Measurements from ENCODE around the gene R3HCC1L.
"Not testable (repeated sequence)": the region's sequence is repeated elsewhere in the genome, so short reads cannot be mapped to it uniquely, and the experiment has no call there.

The R3HCC1L gene

DNA sequence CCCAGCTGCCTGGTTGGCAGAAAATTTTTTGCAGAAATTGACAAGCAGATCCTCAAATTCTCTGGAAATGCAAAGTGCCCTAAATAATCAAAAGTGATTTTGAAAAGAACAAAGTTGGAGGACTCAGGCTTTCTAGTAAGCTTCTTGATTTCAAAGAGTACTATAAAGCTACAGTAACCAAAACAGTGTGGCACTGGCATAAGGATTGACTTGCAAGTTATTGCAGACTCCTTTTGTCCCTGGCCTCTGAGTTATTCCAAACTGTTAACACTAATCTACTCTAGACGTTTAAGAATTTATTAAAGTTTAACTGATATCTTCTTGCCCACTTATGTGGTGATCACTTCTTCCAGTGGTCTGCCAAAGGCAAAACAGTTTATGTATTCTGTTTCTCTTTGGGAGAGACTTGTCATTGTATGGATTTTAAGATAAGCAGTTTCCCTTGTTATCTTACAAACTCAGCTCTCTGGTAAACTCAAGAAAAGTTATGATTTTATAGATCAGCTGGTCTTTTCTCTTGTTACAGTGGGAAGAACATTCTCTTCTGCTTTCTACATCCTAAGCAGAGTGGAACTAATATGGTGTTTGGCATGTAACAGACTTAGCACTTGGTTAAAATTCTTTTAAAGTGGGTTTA lies 92.2 kb downstream of the R3HCC1L start:
- in situ Hi-C loops (cut with MboI; ENCODE audit: low sequenced_read_pairs), result no loop called here

- in situ Hi-C loops (cut with MboI; ENCODE audit: low sequenced_read_pairs), result not testable (repeated sequence)
These were observed 93.3 kb downstream of the R3HCC1L start for GRCh38 chr10:98227713-98228112.

- in situ Hi-C loops (cut with MboI; ENCODE audit: low sequenced_read_pairs), result not testable (repeated sequence)
These were observed 93.8 kb downstream of the R3HCC1L start for GRCh38 chr10:98228266-98228665.

GRCh38 chr10:98231417-98231816 lies 97.0 kb downstream of the R3HCC1L start:
- in situ Hi-C loops (cut with MboI; ENCODE audit: low sequenced_read_pairs), result no loop called here

GRCh38 chr10:98235846-98236245 lies 101.4 kb downstream of the R3HCC1L start:
- in situ Hi-C loops (cut with MboI; ENCODE audit: low sequenced_read_pairs), result no loop called here

DNA sequence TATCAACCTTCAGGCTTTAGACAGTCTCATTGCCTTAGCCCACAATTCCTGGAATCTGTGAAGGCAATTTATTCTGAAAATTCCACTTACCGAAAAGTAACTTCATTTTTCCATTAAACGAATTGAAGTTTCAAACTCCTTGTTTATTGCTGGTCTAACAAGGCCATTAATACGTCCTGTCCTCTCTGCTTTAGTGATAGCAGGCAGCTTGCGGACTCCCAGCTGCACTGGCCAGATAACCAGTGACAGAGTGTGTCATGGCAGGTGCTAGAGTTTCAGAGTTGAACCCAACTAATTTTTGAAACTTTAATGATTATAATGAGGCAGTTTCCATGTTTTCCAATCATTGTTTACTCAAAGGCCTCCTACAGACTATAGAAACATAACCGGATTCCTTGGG lies 102.4 kb downstream of the R3HCC1L start:
- in situ Hi-C loops (cut with MboI; ENCODE audit: low sequenced_read_pairs), result no loop called here

DNA sequence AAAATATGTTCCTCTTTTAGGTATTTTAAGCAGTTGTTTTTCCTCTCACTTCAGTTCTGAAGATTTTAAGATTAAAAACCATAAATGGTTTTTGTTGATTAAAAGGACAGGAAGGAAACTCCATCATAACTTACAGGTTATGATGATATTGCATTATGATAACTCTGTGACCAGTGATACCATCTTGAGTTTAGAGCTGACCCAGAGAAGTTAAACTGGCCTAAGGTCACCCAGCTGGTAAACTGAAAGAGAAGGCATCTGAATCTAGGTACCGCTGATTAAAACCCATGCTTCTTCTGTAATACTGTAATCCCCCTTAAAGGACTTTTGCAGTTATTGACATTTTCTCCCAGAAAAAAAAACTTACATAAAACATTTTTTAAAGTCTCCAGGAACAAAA lies 103.9 kb downstream of the R3HCC1L start:
- in situ Hi-C loops (cut with MboI; ENCODE audit: low sequenced_read_pairs), result no loop called here

GRCh38 chr10:98240524-98240923 lies 106.1 kb downstream of the R3HCC1L start:
- in situ Hi-C loops (cut with MboI; ENCODE audit: low sequenced_read_pairs), result no loop called here

- in situ Hi-C loops (cut with MboI; ENCODE audit: low sequenced_read_pairs), result no loop called here
These were observed 108.4 kb downstream of the R3HCC1L start for GRCh38 chr10:98242823-98243222.

GRCh38 chr10:98244141-98244540 lies 109.7 kb downstream of the R3HCC1L start:
- in situ Hi-C loops (cut with MboI; ENCODE audit: low sequenced_read_pairs), result no loop called here

GRCh38 chr10:98244586-98244985 lies 110.1 kb downstream of the R3HCC1L start:
- in situ Hi-C loops (cut with MboI; ENCODE audit: low sequenced_read_pairs), result no loop called here

- in situ Hi-C loops (cut with MboI; ENCODE audit: low sequenced_read_pairs), result no loop called here
These were observed 112.7 kb downstream of the R3HCC1L start for GRCh38 chr10:98246911-98247805.

- in situ Hi-C loops (cut with MboI; ENCODE audit: low sequenced_read_pairs), result no loop called here
These were observed 113.6 kb downstream of the R3HCC1L start for GRCh38 chr10:98248018-98248417.

- in situ Hi-C loops (cut with MboI; ENCODE audit: low sequenced_read_pairs), result no loop called here
These were observed 114.7 kb downstream of the R3HCC1L start for GRCh38 chr10:98249134-98249533.

- in situ Hi-C loops (cut with MboI; ENCODE audit: low sequenced_read_pairs), result no loop called here
These were observed 116.9 kb downstream of the R3HCC1L start for GRCh38 chr10:98251399-98251798.

- in situ Hi-C loops (cut with MboI; ENCODE audit: low sequenced_read_pairs), result no loop called here
These were observed 118.0 kb downstream of the R3HCC1L start for GRCh38 chr10:98252464-98252863.

- in situ Hi-C loops (cut with MboI; ENCODE audit: low sequenced_read_pairs), result no loop called here
These were observed 119.0 kb downstream of the R3HCC1L start for GRCh38 chr10:98253499-98253898.

- in situ Hi-C loops (cut with MboI; ENCODE audit: low sequenced_read_pairs), result no loop called here
These were observed 119.9 kb downstream of the R3HCC1L start for GRCh38 chr10:98254234-98254974.

DNA sequence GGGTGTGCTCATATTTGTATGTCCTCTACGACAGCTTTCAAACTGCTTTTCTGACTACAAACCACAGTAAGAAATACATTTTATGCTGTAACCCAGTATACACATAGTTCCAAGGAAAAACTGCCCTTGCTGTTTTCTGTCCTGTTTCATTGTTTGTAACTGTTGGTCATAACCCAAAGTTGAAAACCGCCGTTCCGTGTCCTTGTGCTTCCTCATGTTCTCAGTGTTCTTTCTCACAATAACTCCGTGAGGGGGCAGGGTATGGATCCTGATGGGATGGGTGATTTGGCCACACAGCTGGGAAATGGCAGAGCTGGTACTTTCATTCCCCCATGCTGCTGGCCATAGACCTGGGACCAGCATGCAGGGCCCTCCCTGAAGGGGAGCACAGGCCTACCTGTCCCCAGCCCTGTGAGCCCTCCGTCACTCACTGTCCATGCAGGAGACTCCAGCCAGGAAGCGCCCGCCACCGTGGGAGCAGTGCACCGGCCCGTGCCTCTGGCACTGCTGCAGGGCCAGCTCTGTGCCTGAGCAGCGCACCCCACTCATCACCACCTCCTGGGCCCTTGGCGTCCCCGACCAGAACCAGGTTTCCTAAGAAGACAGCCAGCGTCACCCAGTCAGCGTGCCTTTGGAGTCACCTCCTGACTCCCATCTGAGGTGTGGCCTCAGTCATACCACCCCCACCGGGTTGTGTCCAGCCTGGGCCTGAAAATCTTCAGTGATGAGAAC lies 120.9 kb downstream of the R3HCC1L start:
- in situ Hi-C loops (cut with MboI; ENCODE audit: low sequenced_read_pairs), result no loop called here

- in situ Hi-C loops (cut with MboI; ENCODE audit: low sequenced_read_pairs), result no loop called here
These were observed 122.2 kb downstream of the R3HCC1L start for GRCh38 chr10:98256692-98257091.

DNA sequence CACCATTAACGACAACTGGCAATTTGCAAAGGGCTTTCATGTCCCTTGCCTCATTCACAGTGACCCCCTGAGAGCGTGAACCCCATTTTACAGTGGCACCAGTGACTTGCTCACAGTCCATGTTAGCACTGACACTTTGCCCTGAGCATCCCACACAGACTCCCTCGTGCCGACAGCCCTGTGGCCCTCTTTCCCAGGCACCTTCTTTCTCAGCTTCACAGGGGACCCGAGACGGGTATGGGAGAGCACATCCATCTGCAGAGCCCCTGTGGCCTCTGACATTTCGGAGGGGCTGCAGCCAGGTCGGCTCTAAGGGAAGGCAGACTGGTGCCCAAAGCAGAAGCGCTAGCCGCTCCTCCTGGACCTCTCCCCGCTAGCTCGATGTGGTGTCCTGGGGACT lies 122.7 kb downstream of the R3HCC1L start:
- in situ Hi-C loops (cut with MboI; ENCODE audit: low sequenced_read_pairs), result no loop called here
